Breast epithelium (tissue), 3 donors: ENCODE measurements around the gene ZNF23.

ENCODE experiments used
- POLR2AphosphoS5 ChIP-seq, 3 donors: sonication (generic); formaldehyde crosslinking; IDR thresholded peaks; one replicate each; pipeline ENCODE4 v1.6.1; 2017; ENCODE audit warnings: antibody characterized with exemption in 3 of 3
- TF ChIP-seq, protein P1 (sequence below), 3 donors: fragments of 450-650 bp; IDR thresholded peaks; one replicate each; pipeline ENCODE4 v1.5.1; 2016 to 2017; ENCODE audit warnings: antibody characterized with exemption in 3 of 3, mild to moderate bottlenecking in 3 of 3, moderate library complexity in 3 of 3

- no peak for TF ChIP-seq POLR2AphosphoS5 (IDR thresholded peaks at IDR 0.05)
- TF ChIP-seq, protein P1, sequence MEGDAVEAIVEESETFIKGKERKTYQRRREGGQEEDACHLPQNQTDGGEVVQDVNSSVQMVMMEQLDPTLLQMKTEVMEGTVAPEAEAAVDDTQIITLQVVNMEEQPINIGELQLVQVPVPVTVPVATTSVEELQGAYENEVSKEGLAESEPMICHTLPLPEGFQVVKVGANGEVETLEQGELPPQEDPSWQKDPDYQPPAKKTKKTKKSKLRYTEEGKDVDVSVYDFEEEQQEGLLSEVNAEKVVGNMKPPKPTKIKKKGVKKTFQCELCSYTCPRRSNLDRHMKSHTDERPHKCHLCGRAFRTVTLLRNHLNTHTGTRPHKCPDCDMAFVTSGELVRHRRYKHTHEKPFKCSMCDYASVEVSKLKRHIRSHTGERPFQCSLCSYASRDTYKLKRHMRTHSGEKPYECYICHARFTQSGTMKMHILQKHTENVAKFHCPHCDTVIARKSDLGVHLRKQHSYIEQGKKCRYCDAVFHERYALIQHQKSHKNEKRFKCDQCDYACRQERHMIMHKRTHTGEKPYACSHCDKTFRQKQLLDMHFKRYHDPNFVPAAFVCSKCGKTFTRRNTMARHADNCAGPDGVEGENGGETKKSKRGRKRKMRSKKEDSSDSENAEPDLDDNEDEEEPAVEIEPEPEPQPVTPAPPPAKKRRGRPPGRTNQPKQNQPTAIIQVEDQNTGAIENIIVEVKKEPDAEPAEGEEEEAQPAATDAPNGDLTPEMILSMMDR (IDR thresholded peaks at IDR 0.05) = no peak
Measured at GRCh38 chr16:71489122-71489521, 27.1 kb upstream of the ZNF23 start, which contains the start of gene ZNF19.
